HK-2 (cell line): ENCODE data around the gene SECISBP2.
"Not testable (repeated sequence)": the region's sequence is repeated elsewhere in the genome, so short reads cannot be mapped to it uniquely, and the experiment has no call there.

ENCODE experiments used
- DNase-seq: peaks from one replicate; pipeline ENCODE4 v3.0.0-alpha.2; 2018; ENCODE audit not compliant: unreplicated experiment

The SECISBP2 gene

GRCh38 chr9:89310475-89311345 lies 7.6 kb upstream of the SECISBP2 start, which contains the start of gene CKS2:
Gene CKS2, plus strand, starts transcription at chr9:89311195. Its CDS starts 98 bp downstream, at chr9:89311293.
- peak; percentile 100 for DNase-seq

DNA sequence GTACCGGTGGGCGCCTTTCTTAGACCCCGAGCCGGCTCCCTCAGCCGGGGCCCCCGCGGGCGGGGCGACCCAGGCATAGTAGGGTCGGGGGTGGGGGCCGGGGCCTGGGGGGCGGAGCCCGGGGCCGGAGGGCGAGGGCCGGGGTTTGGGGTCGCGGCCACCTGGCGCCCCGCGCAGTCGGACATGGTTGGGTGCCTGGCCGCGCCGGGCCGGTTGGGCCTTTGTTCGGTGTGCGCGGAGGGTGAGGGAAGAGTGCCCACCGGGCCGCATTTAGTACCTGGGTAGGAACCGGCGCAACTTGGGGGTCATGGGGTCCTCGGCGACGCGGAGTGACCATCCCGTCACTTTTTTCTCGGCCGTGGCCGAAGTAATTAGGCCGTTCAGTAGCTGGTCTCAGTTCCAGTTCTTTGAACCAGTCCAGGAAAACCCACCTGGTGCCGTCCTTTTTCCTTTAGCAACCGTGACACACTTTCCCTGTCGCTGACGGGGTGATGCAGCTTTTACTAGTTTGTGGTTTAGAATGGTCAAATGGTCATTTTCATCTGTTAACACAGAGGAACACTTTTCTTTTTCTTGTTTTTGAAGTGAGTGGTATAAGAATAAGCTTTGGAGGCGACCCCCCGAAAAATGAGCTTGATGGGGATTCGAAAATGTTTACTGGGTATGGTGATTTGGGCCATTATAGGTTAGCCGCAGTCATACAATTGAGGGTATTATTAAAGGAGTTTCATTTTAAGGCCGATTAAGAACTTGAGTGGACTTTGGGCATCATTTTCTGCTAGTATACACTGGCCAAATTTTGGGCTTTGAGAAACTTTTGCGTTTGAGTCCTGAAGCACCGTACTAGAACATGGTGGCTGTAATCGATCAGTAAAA lies 6.7 kb upstream of the SECISBP2 start:
- DNase-seq = no peak

- DNase-seq = peak; percentile 17
Measured at GRCh38 chr9:89312222-89312571, 6.1 kb upstream of the SECISBP2 start.

DNA sequence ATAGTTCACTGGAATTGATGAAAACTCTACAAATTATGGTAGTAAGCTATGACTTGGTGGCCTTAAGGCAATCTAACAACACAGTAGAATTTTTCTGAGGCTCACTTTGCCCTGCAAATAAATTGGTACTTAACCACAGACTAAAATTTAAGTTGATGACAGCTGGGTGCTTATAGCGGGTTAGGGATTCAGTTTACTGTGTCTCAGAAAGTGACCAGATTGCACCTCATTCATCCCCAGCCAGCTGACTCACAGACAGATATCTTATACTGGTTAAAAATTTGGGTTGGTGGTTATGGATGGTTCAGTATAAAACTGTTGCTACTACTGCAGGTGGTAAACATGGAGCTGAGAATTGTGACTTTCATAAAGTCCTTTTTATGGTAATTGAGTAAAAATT lies 4.5 kb upstream of the SECISBP2 start:
- DNase-seq = no peak

- no peak for DNase-seq
Measured at GRCh38 chr9:89314955-89315354, 3.3 kb upstream of the SECISBP2 start.

DNA sequence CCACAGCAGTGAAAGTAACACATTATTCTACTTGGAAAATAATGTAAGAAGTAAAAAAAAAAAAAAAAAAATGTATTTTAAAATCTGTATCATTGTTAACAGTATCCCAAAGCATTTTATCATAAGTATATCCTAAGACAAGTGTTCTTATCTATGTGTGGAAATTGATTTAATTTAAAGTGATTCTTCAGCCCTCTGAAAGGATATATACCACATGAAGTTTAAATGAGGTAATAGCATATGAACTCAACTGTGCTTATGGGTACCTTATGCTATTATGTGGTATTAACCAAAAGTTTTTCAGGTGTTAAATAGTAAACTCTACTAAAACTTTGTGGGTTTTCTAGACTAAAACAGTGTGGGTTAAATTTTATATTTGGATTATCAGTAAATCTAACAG lies 2.8 kb upstream of the SECISBP2 start:
- no peak for DNase-seq

DNA sequence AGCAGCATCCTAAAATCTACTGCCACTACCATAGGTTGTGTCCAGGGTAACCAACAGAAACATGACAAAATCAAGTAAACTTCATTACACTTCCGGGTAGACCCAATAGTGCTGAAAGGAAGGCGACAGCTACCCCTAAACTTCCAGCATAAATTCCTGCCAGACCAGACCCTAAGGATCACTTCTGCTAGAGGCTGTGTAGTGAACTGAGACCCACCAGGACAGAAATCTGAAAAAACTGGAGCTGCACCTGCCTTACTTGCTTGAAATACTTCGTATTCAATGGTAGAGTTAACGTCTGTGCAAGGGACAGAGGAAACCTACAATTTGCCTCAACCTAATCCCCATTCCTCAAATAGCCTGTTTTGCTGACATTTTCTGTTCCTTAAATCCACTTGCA lies 1.0 kb upstream of the SECISBP2 start:
- peak; percentile 17 for DNase-seq

DNA sequence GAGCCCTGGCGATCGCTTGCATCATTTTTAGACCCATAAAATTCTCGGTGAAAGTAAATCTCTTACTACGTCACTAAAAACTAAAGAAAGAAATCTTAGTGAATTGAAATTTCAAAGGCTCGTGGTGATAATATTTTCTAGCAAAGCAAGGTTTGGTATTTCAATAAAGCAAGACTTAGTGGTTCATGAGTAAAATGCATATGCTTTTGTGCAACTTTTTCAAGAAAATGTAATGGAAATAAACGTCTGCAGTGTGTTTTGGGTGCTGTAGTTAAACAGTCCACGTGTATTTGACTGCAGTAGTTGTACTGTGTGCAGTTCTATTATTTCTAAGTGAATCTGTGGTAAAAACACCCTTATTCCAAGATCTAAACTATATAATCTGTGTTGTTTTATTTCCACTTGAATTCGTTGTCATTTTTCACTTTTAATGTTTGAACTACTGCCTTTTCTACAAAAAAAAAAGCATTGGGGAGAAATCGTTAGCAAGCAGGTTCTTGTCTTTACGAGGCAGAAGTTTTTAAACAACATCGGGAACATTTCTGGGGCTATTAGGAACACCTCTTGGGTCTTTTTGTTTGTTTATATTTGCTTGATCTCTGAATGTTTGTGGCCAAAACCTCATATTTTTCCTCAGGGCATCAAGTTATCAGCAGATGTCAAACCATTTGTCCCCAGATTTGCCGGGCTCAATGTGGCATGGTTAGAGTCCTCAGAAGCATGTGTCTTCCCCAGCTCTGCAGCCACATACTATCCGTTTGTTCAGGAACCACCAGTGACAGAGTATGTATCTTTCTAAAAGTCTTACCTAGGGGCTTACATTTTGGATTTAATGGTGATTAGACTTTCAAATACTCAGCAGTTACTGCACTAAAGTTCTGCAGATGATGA lies 960 bp downstream of the SECISBP2 start:
- no peak for DNase-seq

DNA sequence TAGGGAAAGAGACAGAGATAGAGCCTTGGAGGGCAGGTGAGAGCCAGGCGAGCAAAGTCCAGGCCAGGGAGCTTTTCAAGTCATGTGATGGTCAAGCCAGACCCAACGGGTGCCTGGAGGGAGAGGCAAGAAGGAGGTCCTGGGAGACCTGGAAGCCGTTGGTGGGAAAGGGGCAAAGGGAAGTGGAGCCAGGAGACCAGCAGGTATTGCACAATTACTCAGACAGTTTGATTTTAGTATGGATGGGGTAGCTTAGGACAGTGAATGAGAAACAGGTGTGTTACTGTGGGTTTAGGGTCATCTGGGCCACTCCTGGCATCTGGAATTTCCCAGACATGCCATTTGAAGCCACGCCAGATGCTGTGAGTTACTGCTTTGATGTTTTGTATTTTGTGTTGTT lies 5.1 kb downstream of the SECISBP2 start:
- no peak for DNase-seq

DNA sequence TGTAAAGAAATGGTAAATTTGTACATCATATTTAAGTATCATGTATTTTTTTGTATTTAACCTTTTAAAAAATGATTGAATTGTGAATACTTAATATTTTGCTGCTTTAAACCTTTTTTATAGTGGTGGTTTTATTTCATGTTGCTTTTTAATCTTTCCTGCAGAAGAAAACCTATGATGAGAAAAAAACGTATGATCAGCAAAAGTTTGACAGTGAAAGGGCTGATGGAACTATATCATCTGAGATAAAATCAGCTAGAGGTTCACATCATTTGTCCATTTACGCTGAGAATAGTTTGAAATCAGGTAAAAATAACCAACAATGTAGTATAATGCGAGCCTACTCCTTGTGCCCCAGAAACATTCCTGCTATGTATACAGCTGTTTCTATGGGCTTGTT lies 7.4 kb downstream of the SECISBP2 start:
- DNase-seq = no peak

DNA sequence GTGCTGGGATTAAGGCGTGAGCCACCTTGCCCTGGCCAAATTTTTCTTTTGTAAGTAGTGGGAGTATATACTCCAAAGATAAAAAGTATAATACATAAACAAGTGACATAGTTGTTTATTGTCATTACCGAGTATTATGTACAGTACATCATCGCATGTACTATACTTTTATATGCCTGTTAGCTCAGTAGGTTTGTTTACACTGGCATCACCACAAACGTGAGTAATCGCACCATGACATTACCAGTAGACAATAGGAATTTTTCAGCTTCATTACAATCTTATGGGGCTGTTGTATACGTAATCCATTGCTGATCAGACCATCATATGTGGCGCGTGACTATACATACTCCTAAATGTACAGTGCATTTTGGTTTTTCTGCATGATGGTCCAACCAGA lies 9.8 kb downstream of the SECISBP2 start:
- DNase-seq = no peak

GRCh38 chr9:89329917-89330316 lies 11.6 kb downstream of the SECISBP2 start:
- DNase-seq = no peak

GRCh38 chr9:89330513-89330912 lies 12.2 kb downstream of the SECISBP2 start:
- DNase-seq = no peak

- DNase-seq = no peak
Measured at GRCh38 chr9:89339807-89340206, 21.5 kb downstream of the SECISBP2 start.

DNA sequence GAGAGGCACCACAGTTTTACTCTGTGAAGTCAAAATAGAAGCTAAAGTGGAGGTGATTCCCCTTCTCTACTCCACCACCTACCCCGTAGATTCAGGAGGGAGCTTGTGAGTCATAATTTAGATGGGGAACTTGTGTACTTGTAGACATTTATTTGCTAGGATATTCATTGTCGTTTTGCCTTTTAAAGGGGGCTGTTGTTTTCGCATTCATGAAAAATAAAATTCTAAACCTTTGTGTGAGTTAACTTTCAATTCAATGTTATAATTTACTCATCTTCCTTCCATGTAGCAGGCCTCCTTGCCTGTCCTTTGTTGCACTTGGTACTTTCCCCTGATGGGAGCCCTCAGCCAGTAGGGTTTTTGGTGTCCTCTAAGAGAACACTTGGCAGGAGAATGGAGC lies 22.0 kb downstream of the SECISBP2 start:
- DNase-seq = no peak

GRCh38 chr9:89342213-89342612 lies 23.9 kb downstream of the SECISBP2 start:
- DNase-seq = no peak

DNA sequence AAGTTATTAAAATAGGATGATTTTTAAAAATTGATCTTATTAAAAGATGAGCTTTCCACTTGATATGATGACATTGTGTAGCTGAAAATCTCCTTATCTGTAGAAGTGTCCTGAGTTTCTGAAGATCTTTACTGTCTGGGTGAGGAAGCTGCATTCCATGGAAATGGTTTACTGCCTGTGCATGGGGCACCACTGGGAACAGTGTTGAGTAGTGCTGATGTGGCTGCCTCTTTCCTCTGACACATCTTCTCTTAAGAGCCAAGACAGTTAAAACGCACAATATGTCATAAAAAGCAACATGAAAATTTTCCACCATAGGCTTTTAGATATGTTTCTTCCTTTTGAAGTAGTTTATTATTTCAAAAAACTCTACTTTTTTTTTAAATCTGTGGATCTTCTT lies 24.6 kb downstream of the SECISBP2 start:
- DNase-seq = no peak

GRCh38 chr9:89343812-89344211 lies 25.5 kb downstream of the SECISBP2 start:
- not testable (repeated sequence) for DNase-seq

GRCh38 chr9:89345476-89345875 lies 27.2 kb downstream of the SECISBP2 start:
- no peak for DNase-seq

GRCh38 chr9:89346696-89347095 lies 28.4 kb downstream of the SECISBP2 start:
- DNase-seq = no peak

GRCh38 chr9:89347651-89348050 lies 29.4 kb downstream of the SECISBP2 start:
- no peak for DNase-seq

DNA sequence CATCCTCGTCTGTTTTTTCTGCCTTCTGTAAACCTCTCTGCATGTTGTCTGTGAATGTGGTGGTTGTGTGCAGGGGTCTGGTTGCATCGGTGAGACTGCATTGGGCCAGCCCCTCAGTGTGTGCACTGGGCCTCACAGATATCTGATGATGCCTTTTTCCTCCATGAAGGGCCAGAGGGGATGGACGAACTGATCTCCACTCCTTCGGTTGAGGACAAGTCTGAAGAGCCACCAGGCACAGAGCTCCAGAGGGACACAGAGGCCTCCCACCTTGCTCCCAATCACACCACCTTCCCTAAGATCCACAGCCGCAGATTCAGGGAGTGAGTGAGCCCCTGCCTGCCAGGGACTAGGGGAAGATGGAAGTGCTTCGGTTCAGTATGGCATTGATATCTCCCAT lies 31.3 kb downstream of the SECISBP2 start:
- DNase-seq = no peak
